Inflammatory macrophage treated with lipopolysaccharide for 1 hour (primary cell): ENCODE data around the gene SIX6.
"Not testable (repeated sequence)": the region's sequence is repeated elsewhere in the genome, so short reads cannot be mapped to it uniquely, and the experiment has no call there.

Experiments
- DNase-seq, 2 donors: peaks; one replicate each; pipeline ENCODE4 v3.0.0-alpha.2; 2020 to 2022

SIX6 gene

DNA sequence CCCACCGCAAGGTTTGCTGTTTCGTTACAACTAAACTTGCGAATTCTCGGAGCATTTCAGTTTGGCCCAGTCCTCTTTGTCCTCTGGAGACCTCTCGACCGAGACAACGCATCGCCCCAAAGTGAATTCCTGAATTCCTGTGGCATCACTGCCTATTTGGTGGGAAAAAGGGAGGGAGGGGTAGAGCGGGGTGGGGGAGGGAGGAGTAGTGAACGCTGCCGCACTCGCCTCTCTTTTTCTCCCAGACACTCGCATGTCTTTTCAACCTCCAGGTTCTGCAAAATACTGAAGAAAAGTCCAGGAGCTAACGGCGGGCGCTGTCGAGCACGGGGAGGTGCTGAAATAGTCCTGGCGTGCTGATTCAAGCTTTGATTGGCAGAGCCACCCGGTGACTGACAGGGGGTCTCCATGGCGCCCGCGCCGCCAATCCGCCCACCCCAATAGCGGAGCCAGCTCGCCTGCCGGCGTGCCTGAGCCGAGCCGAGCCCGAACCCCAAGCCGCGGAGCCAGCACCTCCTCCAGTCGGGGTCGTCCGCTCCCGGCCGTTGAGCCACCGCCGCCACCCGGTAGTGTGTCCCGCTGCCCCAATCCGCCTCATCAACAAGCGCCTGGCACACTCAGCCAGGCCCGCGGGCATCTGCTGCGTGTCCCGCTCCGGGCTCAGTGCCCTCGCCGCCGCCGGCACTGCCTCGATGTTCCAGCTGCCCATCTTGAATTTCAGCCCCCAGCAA lies at the start of gene SIX6:
Gene SIX6, plus strand, starts transcription at position 440 of the 731 bp plus-strand sequence. Its CDS starts 253 bp downstream, at position 693.
- DNase-seq, result no peak

DNA sequence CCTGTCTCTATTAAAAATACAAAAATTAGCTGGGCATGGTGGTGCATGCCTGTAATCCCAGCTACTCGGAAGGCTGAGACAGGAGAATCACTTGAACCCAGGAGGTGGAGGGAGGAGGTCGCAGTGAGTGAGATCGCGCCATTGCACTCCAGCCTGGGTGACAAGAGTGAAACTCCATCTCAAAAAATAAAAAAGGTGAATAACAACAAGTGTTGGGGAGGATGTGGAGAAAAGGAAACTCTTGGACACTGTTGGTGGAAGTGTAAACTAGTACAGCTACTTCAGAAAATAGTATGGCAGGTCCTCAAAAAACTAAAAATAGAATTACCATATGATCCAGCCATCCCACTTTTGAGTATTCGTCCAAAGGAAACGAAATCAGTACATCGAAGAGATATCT lies 28.7 kb upstream of the SIX6 start:
- not testable (repeated sequence) for DNase-seq

GRCh38 chr14:60482743-60483142 lies 26.2 kb upstream of the SIX6 start:
- no peak for DNase-seq

- DNase-seq, result no peak
Observed at GRCh38 chr14:60485057-60485597, 23.8 kb upstream of the SIX6 start.

GRCh38 chr14:60485598-60486251 lies 23.2 kb upstream of the SIX6 start, which contains the start of gene C14orf39:
TSS of gene C14orf39 (minus strand) at chr14:60486063. CDS start at chr14:60485078, 985 bp downstream.
- no peak for DNase-seq

DNA sequence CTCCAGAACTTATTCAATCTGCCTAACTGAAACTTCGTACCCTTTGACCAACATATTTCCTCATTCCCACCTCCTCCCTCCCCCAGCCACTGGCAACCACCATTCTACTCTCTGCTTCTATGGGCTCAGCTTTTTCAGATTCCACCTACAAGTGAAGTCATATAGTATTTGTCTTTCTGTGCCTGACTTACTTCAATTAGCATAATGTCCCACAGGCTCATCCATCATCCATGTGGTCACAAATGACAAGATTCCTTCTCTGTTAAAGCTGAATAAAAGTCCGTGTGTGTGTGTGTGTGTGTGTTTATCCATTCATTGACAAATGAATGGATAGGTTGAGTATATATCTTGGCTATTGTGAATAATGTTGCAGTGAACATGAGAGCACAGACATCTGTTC lies 21.7 kb upstream of the SIX6 start:
- no peak for DNase-seq

DNA sequence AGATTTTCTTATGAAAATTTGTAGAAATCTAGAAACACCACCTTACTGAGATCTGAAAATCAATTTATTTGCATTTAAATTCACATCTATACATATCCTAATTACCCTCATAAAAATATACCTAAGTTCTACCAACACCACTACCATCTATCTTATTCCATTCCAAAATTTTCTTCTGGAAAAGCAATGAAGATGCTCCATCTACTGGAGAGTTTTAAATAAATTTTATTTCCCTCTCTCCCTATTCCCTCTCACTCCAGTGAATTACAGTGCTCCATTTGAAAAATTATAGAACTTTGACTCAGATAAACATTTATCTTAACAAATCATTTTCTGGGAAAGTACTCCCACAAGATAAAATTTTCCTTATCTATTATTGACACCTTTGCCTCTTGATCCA lies 20.8 kb upstream of the SIX6 start:
- no peak for DNase-seq

GRCh38 chr14:60490270-60490669 lies 18.7 kb upstream of the SIX6 start:
- no peak for DNase-seq

GRCh38 chr14:60495946-60496345 lies 13.0 kb upstream of the SIX6 start:
- no peak for DNase-seq

GRCh38 chr14:60502541-60502940 lies 6.4 kb upstream of the SIX6 start:
- no peak for DNase-seq

- no peak for DNase-seq
Observed at GRCh38 chr14:60505448-60505847, 3.5 kb upstream of the SIX6 start.

DNA sequence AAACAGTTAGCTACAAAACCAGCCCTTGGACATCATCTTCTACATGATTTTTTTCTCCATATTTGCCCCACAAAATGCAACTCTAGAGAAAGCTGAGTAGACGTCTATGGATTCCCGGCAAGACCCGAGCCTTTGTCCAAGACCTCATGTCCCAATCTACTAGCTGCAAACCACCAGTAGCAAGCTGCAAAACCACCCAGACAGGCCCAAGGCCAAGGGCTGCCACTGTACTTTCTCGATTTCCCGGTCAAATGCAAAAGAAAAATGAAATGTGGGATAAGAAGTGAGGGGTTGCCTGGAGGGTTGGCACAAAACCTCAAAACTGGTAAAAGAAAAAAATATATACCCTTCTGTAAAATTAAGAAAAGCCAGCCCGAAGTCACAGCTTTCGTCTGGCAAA lies 2.9 kb upstream of the SIX6 start:
- no peak for DNase-seq

DNA sequence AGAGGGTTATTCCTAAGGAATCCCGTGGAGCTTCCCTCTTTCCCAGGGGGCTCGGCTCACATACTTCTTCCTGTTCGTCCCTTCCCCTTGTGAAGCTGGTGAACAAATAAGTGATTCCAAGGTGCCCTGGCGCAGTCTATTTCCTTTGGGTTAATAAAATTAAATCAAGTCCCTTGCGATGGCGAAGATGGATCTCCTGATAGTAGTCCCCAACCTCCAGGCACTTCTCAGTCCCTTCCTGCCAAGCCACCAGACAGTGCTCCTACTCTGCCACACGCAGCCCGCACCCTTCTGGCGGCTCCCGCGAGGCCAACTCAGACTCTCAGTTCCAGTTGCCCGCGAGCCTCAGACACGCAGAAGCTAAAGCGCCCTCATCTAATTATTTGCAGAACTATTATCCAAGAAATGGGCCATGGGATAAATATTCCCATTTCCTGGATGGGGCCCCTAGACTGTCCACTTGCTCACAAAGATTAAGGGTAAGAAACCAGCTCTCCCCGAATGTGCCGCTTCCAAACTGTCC lies 2.4 kb upstream of the SIX6 start:
- DNase-seq, result no peak

GRCh38 chr14:60506985-60507829 lies 1.7 kb upstream of the SIX6 start:
- DNase-seq, result no peak

DNA sequence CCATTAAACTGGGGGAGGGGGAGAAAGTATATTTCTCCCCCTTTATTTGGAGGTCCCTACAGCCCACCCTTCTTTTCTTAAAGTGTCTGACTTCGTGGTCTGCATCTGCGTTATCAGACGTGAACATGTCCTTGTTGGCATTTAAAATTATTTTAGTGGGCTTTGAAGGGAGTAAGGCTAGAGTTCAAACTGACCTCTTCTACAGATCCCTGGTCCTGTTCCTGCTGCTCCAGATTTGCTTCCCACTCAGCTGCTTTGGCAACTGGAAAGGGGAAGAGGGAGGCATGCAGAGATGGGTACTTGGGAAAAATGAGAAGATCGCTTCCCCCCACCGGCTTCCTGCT lies 611 bp upstream of the SIX6 start:
- DNase-seq, result no peak

DNA sequence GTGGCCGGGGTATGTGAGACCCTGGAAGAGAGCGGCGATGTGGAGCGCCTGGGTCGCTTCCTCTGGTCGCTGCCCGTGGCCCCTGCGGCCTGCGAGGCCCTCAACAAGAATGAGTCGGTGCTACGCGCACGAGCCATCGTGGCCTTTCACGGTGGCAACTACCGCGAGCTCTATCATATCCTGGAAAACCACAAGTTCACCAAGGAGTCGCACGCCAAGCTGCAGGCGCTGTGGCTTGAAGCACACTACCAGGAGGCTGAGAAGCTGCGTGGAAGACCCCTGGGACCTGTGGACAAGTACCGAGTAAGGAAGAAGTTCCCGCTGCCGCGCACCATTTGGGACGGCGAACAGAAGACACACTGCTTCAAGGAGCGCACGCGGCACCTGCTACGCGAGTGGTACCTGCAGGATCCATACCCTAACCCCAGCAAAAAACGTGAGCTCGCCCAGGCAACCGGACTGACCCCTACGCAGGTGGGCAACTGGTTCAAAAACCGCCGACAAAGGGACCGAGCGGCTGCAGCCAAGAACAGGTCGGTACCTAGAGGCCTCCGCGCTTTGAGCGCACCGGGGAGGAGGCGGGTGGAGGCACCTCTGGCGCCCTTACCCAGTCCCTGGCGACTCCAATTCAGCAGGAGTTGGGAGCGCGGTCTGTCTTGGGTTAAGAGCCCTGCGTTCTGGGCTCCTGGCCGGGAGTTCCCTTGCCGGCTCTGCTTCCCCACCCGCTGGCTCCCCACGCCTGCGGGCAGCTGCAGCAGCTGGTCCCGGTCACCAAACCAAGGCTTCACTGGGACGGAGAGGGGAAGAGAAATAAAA lies 700 bp downstream of the SIX6 start:
- no peak for DNase-seq

- no peak for DNase-seq
Observed at GRCh38 chr14:60510254-60510950, 1.5 kb downstream of the SIX6 start.

DNA sequence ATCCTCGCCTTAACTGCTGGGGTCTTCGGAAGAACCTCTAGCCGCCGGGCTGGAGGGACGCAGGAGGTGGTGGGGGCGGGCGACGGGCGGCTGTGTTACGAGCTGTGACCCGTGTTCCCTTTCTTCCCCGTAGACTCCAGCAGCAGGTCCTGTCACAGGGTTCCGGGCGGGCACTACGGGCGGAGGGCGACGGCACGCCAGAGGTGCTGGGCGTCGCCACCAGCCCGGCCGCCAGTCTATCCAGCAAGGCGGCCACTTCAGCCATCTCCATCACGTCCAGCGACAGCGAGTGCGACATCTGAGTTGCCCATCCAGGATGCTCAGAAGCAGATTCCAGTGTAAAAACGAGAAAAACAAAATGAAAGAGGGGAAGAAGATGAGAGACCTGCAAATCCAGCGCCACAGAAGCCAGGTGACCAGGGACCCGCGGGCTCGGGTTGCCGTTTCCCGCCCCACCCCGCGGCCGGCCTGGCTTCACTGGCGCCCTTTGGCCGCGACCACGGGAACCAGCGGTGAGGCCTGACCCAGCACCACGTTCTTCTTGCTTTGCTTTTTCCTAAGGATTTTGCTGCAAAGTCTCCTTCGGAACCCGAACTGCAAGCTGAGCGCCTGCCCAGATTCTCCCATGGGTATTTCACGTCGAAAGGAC lies 2.1 kb downstream of the SIX6 start:
- no peak for DNase-seq

DNA sequence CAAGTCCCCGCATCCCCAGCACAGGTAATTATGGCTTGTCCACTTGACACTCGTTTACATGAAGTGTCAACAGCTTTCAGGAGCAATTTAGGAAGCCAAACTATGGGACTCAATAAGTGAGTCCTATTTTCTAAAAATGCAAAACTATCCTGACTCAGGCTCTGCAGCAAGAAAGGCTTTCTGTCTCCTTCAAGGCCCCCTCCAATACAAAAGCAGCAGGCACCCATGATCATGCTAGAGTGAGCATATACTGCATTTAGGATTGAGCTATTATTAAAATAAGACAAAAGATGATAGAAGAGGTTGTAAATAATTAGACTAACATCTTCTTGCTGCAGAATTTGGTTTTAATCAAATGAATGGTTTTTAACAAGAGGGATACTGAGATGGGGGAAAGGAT lies 3.2 kb downstream of the SIX6 start:
- no peak for DNase-seq

- DNase-seq, result no peak
Observed at GRCh38 chr14:60512973-60513571, 4.1 kb downstream of the SIX6 start.

GRCh38 chr14:60514378-60514740 lies 5.4 kb downstream of the SIX6 start:
- no peak for DNase-seq
